ENCODE results near the gene TULP3.

TULP3 gene

GRCh38 chr12:2936301-2936700 lies 45.6 kb downstream of the TULP3 start (continued):
- TF ChIP-seq PATZ1 (CRISPR knock-in tag; IDR thresholded peaks at IDR 0.05; ENCODE audit: borderline replicate concordance): no peak

GRCh38 chr12:2937500-2937899 lies 46.8 kb downstream of the TULP3 start:
- TF ChIP-seq PATZ1 (CRISPR knock-in tag; IDR thresholded peaks at IDR 0.05; ENCODE audit: borderline replicate concordance) (no peak), TSHZ2 (CRISPR knock-in tag; IDR thresholded peaks at IDR 0.05) (no peak), GLIS3 (CRISPR knock-in tag; IDR thresholded peaks at IDR 0.05) (no peak), PPARA (CRISPR knock-in tag; IDR thresholded peaks at IDR 0.05; ENCODE audit: borderline replicate concordance) (no peak), ZFP30 (CRISPR knock-in tag; IDR thresholded peaks at IDR 0.05) (no peak), ZC3H10 (CRISPR knock-in tag; IDR thresholded peaks at IDR 0.05) (no peak), CSDC2 (CRISPR knock-in tag; IDR thresholded peaks at IDR 0.05) (no peak), RARB (CRISPR knock-in tag; IDR thresholded peaks at IDR 0.05) (no peak), CSRNP3 (CRISPR knock-in tag; IDR thresholded peaks at IDR 0.05) (no peak), TOX (CRISPR knock-in tag; IDR thresholded peaks at IDR 0.05; ENCODE audit: borderline replicate concordance) (no peak), ZNF565 (CRISPR knock-in tag; conservative IDR thresholded peaks at IDR 0.05; ENCODE audit: low read depth) (no peak), TCF4 (CRISPR knock-in tag; IDR thresholded peaks at IDR 0.05; ENCODE audit: borderline replicate concordance) (no peak)

GRCh38 chr12:2939191-2939590 lies 48.5 kb downstream of the TULP3 start:
- no peak for ATAC-seq
- TF ChIP-seq TOX (CRISPR knock-in tag; IDR thresholded peaks at IDR 0.05; ENCODE audit: borderline replicate concordance) (no peak), OSR1 (CRISPR knock-in tag; IDR thresholded peaks at IDR 0.05) (no peak), GLIS3 (CRISPR knock-in tag; IDR thresholded peaks at IDR 0.05) (no peak), ZC3H10 (CRISPR knock-in tag; IDR thresholded peaks at IDR 0.05) (no peak), ARNTL (CRISPR knock-in tag; IDR thresholded peaks at IDR 0.05; ENCODE audit: borderline replicate concordance, low read depth) (no peak), ZNF565 (CRISPR knock-in tag; conservative IDR thresholded peaks at IDR 0.05; ENCODE audit: low read depth) (no peak), TSHZ2 (CRISPR knock-in tag; IDR thresholded peaks at IDR 0.05) (no peak)

More at GRCh38 chr12:2937500-2937899, 46.8 kb downstream of the TULP3 start:
- ATAC-seq: no peak

- ATAC-seq: no peak
- TF ChIP-seq TSHZ2 (CRISPR knock-in tag; IDR thresholded peaks at IDR 0.05) (no peak), ZNF70 (CRISPR knock-in tag; IDR thresholded peaks at IDR 0.05) (no peak), CSDC2 (CRISPR knock-in tag; IDR thresholded peaks at IDR 0.05) (no peak), RARB (CRISPR knock-in tag; IDR thresholded peaks at IDR 0.05) (no peak), TCF4 (CRISPR knock-in tag; IDR thresholded peaks at IDR 0.05; ENCODE audit: borderline replicate concordance) (no peak), BACH2 (CRISPR knock-in tag; IDR thresholded peaks at IDR 0.05; ENCODE audit: borderline replicate concordance) (no peak), PATZ1 (CRISPR knock-in tag; IDR thresholded peaks at IDR 0.05; ENCODE audit: borderline replicate concordance) (no peak), ESRRG (CRISPR knock-in tag; IDR thresholded peaks at IDR 0.05) (no peak), ZC3H10 (CRISPR knock-in tag; IDR thresholded peaks at IDR 0.05) (no peak), ZFP3 (CRISPR knock-in tag; IDR thresholded peaks at IDR 0.05) (no peak)
Observed at GRCh38 chr12:2940564-2940963, 49.9 kb downstream of the TULP3 start.

Measured in SK-N-SH treated with all-trans-retinoic acid at 6 μM for 48 hours (cell line).